ENCODE results near the gene IER2. TPM values are rescaled to one million over a fixed set of nuclear protein-coding genes. Genes with fewer than 3 reads are reported as not detected.
"Not testable (repeated sequence)": the region's sequence is repeated elsewhere in the genome, so short reads cannot be mapped to it uniquely, and the experiment has no call there.

The IER2 gene
- total and polyA plus RNA-seq, 2 donors (not counting 3 experiments of a cell fraction or from before 2014, with no cell fraction given): 60.6 to 81.6 TPM

DNA sequence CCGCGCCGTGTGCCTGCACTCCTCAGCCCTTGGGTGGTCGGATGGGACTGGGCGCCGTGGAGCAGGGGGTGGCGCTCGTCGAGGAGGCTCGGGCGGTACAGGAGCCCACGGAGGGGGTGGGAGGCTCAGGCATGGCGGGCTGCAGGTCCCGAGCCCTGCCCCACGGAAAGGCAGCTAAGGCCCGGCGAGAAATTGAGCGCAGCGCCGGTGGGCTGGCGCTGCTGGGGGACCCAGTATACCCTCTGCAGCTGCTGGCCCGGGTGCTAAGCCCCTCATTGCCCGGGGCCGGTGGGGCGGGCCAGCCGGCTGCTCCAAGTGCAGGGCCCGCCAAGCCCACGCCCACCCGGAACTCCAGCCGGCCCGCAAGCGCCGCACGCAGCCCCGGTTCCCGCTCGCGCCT, 36.5 kb downstream of the IER2 start:
- DNase-seq (ENCODE audit: low read depth, low spot score); H3K27me3 ChIP-seq (ENCODE audit: control insufficient read depth in 2 of 2, insufficient read depth in 2 of 2, low read length in 2 of 2); H3K36me3 ChIP-seq (ENCODE audit: control insufficient read depth in 2 of 2, extremely low read depth in 1 of 2, insufficient read depth in 2 of 2, low read length in 2 of 2); H3K27ac ChIP-seq (ENCODE audit: insufficient read depth, low read depth, low read length); H3K79me2 ChIP-seq (ENCODE audit: control insufficient read depth, insufficient read depth, low read length); dilution Hi-C loops (cut with MboI; ENCODE audit: extremely low pct_ligation_motif_present, low sequenced_read_pairs); intact Hi-C loops (cut with micrococcal nuclease); H3K4me1 ChIP-seq (ENCODE audit: control insufficient read depth, extremely low read depth, insufficient read depth, low read length); H3K4me3 ChIP-seq (replicated peaks in 1 of 3; ENCODE audit: insufficient read depth in 1 of 3, low read depth in 1 of 3, low read length in 3 of 3); POLR2A ChIA-PET; FAIRE-seq; H4K20me1 ChIP-seq (replicated peaks; ENCODE audit: control insufficient read depth, extremely low read depth, insufficient read depth, low read length); BruUV-seq (replicated peaks); H3K9me1 ChIP-seq (replicated peaks; ENCODE audit: control insufficient read depth, extremely low read depth, insufficient read depth, low read length); H3K4me2 ChIP-seq (ENCODE audit: insufficient read depth, low read length); H3K9me3 ChIP-seq (replicated peaks; ENCODE audit: control insufficient read depth, insufficient read depth, low read length); H3K9ac ChIP-seq (replicated peaks; ENCODE audit: extremely low read depth, insufficient read depth, low read length); H2AFZ ChIP-seq (ENCODE audit: low read depth, low read length): not testable (repeated sequence)
- CTCF ChIA-PET: interaction anchor here (0.7 to 1.4 kb wide), 2 partner anchors 8 to 76 kb away, joined by 3 to 8 read pairs; no protein-coding TSS in a partner anchor

- TF ChIP-seq POLR2AphosphoS5 (IDR thresholded peaks at IDR 0.05; ENCODE audit: insufficient read depth, low read depth, low read length) (no peak), GATA2 (IDR thresholded peaks at IDR 0.05; ENCODE audit: insufficient read depth, insufficient read length, low read depth, low read length) (no peak), EZH2 (IDR thresholded peaks at IDR 0.05; ENCODE audit: borderline replicate concordance, low read depth, low read length, severe bottlenecking) (no peak), FOS (IDR thresholded peaks at IDR 0.05; ENCODE audit: borderline replicate concordance, insufficient read depth, low read length) (no peak), JUN (IDR thresholded peaks at IDR 0.05; ENCODE audit: borderline replicate concordance, insufficient read depth, insufficient read length, low read depth) (no peak), CTCF (IDR thresholded peaks at IDR 0.05; ENCODE audit: extremely low read depth in 1 of 2, insufficient read depth in 1 of 2, low read depth in 1 of 2, low read length in 2 of 2) (no peak), POLR2A (IDR thresholded peaks at IDR 0.05; ENCODE audit: low read depth, low read length) (no peak), MYC (IDR thresholded peaks at IDR 0.05; ENCODE audit: low read depth, low read length) (no peak), MAX (IDR thresholded peaks at IDR 0.05; ENCODE audit: insufficient read depth, insufficient read length) (no peak)
- intact Hi-C loops (cut with micrococcal nuclease) (no loop called here), dilution Hi-C loops (cut with MboI; ENCODE audit: extremely low pct_ligation_motif_present, low sequenced_read_pairs) (no loop called here)
- H3K27me3 ChIP-seq (ENCODE audit: control insufficient read depth in 2 of 2, insufficient read depth in 2 of 2, low read length in 2 of 2): no peaks in the 10 kb centered on the region
- no TSS peak for BruUV-seq (replicated peaks)
- no peaks in the 10 kb centered on the region for H3K9me1 ChIP-seq (replicated peaks; ENCODE audit: control insufficient read depth, extremely low read depth, insufficient read depth, low read length)
- H3K79me2 ChIP-seq (ENCODE audit: control insufficient read depth, insufficient read depth, low read length): no peaks in the 10 kb centered on the region
- DNase-seq (ENCODE audit: low read depth, low spot score) (no peak), FAIRE-seq (no peak)
- ChIA-PET POLR2A (no interaction called here), CTCF (interaction anchor here (0.7 to 1.5 kb wide), 2 partner anchors 13 to 17 kb away, joined by 3 to 4 read pairs; no protein-coding TSS in a partner anchor)
- no peaks in the 10 kb centered on the region for H3K9me3 ChIP-seq (replicated peaks; ENCODE audit: control insufficient read depth, insufficient read depth, low read length)
- no peak overlapping the region for H3K27ac ChIP-seq (ENCODE audit: insufficient read depth, low read depth, low read length)
- H3K36me3 ChIP-seq (ENCODE audit: control insufficient read depth in 2 of 2, extremely low read depth in 1 of 2, insufficient read depth in 2 of 2, low read length in 2 of 2): no peaks in the 10 kb centered on the region
- no peak overlapping the region for H2AFZ ChIP-seq (ENCODE audit: low read depth, low read length)
- H3K4me2 ChIP-seq (ENCODE audit: insufficient read depth, low read length): no peak overlapping the region
- no peak overlapping the region for H3K4me3 ChIP-seq (replicated peaks in 1 of 3; ENCODE audit: insufficient read depth in 1 of 3, low read depth in 1 of 3, low read length in 3 of 3)
- H3K4me1 ChIP-seq (ENCODE audit: control insufficient read depth, extremely low read depth, insufficient read depth, low read length): no peaks in the 10 kb centered on the region
- no peaks in the 10 kb centered on the region for H4K20me1 ChIP-seq (replicated peaks; ENCODE audit: control insufficient read depth, extremely low read depth, insufficient read depth, low read length)
- H3K9ac ChIP-seq (replicated peaks; ENCODE audit: extremely low read depth, insufficient read depth, low read length): no peak overlapping the region
Observed at GRCh38 chr19:13187419-13187818, 37.2 kb downstream of the IER2 start.

All from endothelial cell of umbilical vein (primary cell).